Testis (tissue), 3 donors: Measurements from ENCODE around the gene VAV2. TPM values are rescaled to one million over a fixed set of nuclear protein-coding genes. Genes with fewer than 3 reads are reported as not detected.
A peak's percentile ranks its signal among the peaks of the same experiment; 100 is the strongest.

Experiments
- DNase-seq: peaks from one replicate; pipeline ENCODE4 v3.0.0-alpha.2; 2019
- H3K27ac ChIP-seq, 2 donors: fragments of 200-600 bp; sonication (generic); one replicate each; pipeline ENCODE4 v1.5.1; 2019
- H3K27me3 ChIP-seq: fragments of 200-600 bp; sonication (generic); one replicate; pipeline ENCODE4 v1.5.1; 2019
- H3K36me3 ChIP-seq: fragments of 200-600 bp; sonication (generic); one replicate; pipeline ENCODE4 v1.5.1; 2017; ENCODE audit warnings: low read depth; ENCODE audit errors: missing control alignments
- H3K4me1 ChIP-seq: fragments of 200-600 bp; sonication (generic); one replicate; pipeline ENCODE4 v1.5.1; 2019
- H3K4me3 ChIP-seq, 2 donors: fragments of 200-600 bp; sonication (generic); one replicate each; pipeline ENCODE4 v1.5.1; 2017 to 2019
- H3K9me3 ChIP-seq: fragments of 200-600 bp; sonication (generic); one replicate; pipeline ENCODE4 v1.5.1; 2017
- CTCF ChIP-seq, 3 experiments: fragments of 450-650 bp in 2 of 3; fragments of 200-600 bp in 1 of 3; sonication (generic) in 1 of 3; IDR thresholded peaks; one replicate each; pipeline ENCODE4 v1.5.1; 2016 to 2019; ENCODE audit warnings: antibody characterized with exemption in 3 of 3, mild to moderate bottlenecking in 2 of 3, moderate library complexity in 1 of 3
- POLR2A ChIP-seq: fragments of 450-650 bp; IDR thresholded peaks from one replicate; pipeline ENCODE4 v1.6.1; 2017; ENCODE audit warnings: antibody characterized with exemption, mild to moderate bottlenecking, moderate library complexity
- WGBS, 2 donors: methylation state at CpG; one replicate each; pipeline ENCODE4 v1.1.5; 2018; 5-methylcytosine and 5-hydroxymethylcytosine counted together
- intact Hi-C: fragments of 100-400 bp; cut with DNase I; formaldehyde crosslinking; loops from one replicate; pipeline ENCODE4 v1.15.1; 2023; ENCODE audit warnings: low total_unique reads
- polyA plus RNA-seq: library from polyadenylated mRNA; stranded (reverse); fragments of 350-450 nt; fragmentation: Illumina TruSeq; extraction: RNeasy Lipid Tissue Mini Kit (QIAGEN cat#74804); gene quantifications from one replicate; pipeline ENCODE4 v1.2.3, GENCODE V29; 2014; ENCODE audit warnings: low read depth, low replicate concordance; ENCODE audit not compliant: insufficient read depth
- total RNA-seq, 2 donors: library from RNA; depleted of rRNA; stranded (reverse); fragments of >200 nt; gene quantifications; one replicate each; pipeline ENCODE4 v1.2.3, GENCODE V29; 2016

The VAV2 gene
- total and polyA plus RNA-seq, 3 donors from 2014 or later: 11.0 to 14.1 (median 12.2) TPM

GRCh38 chr9:133740911-133741310 lies 251.2 kb downstream of the VAV2 start:
- no peaks in the 10 kb centered on the region for H3K9me3 ChIP-seq
- H3K4me1 ChIP-seq: peaks cover 13% of the 10 kb centered on the region
- H3K4me3 ChIP-seq: no peak overlapping the region
- H3K36me3 ChIP-seq: no peaks in the 10 kb centered on the region
- H3K27me3 ChIP-seq: no peaks in the 10 kb centered on the region
- 91 to 96% methylated on average over 4 to 8 of the region's 8 CpGs for WGBS, 2 donors
- peak; percentile 9 for DNase-seq
- intact Hi-C loops: no loop called here
- H3K27ac ChIP-seq: no peak overlapping the region
- TF ChIP-seq CTCF (IDR thresholded peaks at IDR 0.05) (no peak), POLR2A (no peak)

GRCh38 chr9:133739408-133740280 lies 252.5 kb downstream of the VAV2 start:
- Histone ChIP-seq H3K27me3 (no peaks in the 10 kb centered on the region), H3K27ac (no peak overlapping the region), H3K9me3 (no peaks in the 10 kb centered on the region), H3K36me3 (no peaks in the 10 kb centered on the region), H3K4me3 (no peak overlapping the region), H3K4me1 (peaks cover 13% of the 10 kb centered on the region)
- WGBS, 2 donors: 73 to 74% methylated on average over 13 to 17 of the region's 17 CpGs
- TF ChIP-seq POLR2A (no peak), CTCF (IDR thresholded peaks at IDR 0.05) (no peak)
- intact Hi-C loops: loop anchor here (10.0 kb wide), 1 partner anchor 205 kb away; the partner anchor contains the start of gene ADAMTSL2
- DNase-seq: peak; percentile 77

GRCh38 chr9:133738640-133739225 lies 253.4 kb downstream of the VAV2 start:
- TF ChIP-seq CTCF (IDR thresholded peaks at IDR 0.05) (no peak), POLR2A (no peak)
- Histone ChIP-seq H3K27ac (no peak overlapping the region), H3K27me3 (no peaks in the 10 kb centered on the region), H3K9me3 (no peaks in the 10 kb centered on the region), H3K4me1 (peaks cover 13% of the 10 kb centered on the region), H3K36me3 (no peaks in the 10 kb centered on the region), H3K4me3 (no peak overlapping the region)
- intact Hi-C loops: loop anchor here (10.0 kb wide), 1 partner anchor 204 kb away; the partner anchor contains the start of gene ADAMTSL2
- DNase-seq: peak; percentile 9
- WGBS, 2 donors: 68% methylated on average over 13 of the region's 13 CpGs; no CpG with 5 or more reads in 1 of the 2 donors

- H3K4me3 ChIP-seq: peak within 1 kb of the TSS in 1 of 2 donors; percentile 27
- peak; percentile 50 for DNase-seq
- TF ChIP-seq CTCF (IDR thresholded peaks at IDR 0.05) (no peak), POLR2A (no peak)
- no peaks in the 10 kb centered on the region for H3K36me3 ChIP-seq
- 30 to 38% methylated on average over 2 to 25 of the region's 25 CpGs for WGBS, 2 donors
- no peak within 1 kb of the TSS for H3K27ac ChIP-seq
- intact Hi-C loops: loop anchor here (10.0 kb wide), 1 partner anchor 203 kb away; the partner anchor contains the start of gene ADAMTSL2
- H3K4me1 ChIP-seq: peaks cover 13% of the 10 kb centered on the region
- H3K9me3 ChIP-seq: no peaks in the 10 kb centered on the region
- no peaks in the 10 kb centered on the region for H3K27me3 ChIP-seq
Observed at GRCh38 chr9:133737774-133738639, 254.1 kb downstream of the VAV2 start, which contains the start of gene SARDH. Gene SARDH (minus strand): TSS chr9:133738352. CDS start chr9:133734173, 4,179 bp downstream.
